Calu3 (cell line): ENCODE results near the gene GMNN. TPM values are rescaled to one million over a fixed set of nuclear protein-coding genes. Genes with fewer than 3 reads are reported as not detected.

Experiments
- BruUV-seq: library from RNA; stranded (reverse); fragments of 400-500 nt; replicated peaks from 2 replicates; lab custom pipeline; 2021; lab: Mats Ljungman, UMichigan
- CTCF ChIA-PET: fragments of 300-600 bp; sonication (Branson Sonifier 250); formaldehyde crosslinking; loops from one replicate; lab custom pipeline; 2022; ENCODE audit warnings: antibody characterized with exemption; lab: Charles Lee
- DNase-seq: peaks from one replicate; pipeline ENCODE4 v3.0.0; 2022
- H3K27ac Mint-ChIP-seq: one replicate; pipeline ENCODE4 v1.8.0; 2022; ENCODE audit warnings: mixed read lengths; ENCODE audit not compliant: unreplicated experiment
- H3K27me3 Mint-ChIP-seq: one replicate; pipeline ENCODE4 v1.8.0; 2022; ENCODE audit warnings: mixed read lengths; ENCODE audit not compliant: unreplicated experiment
- H3K36me3 Mint-ChIP-seq: one replicate; pipeline ENCODE4 v1.8.0; 2022; ENCODE audit warnings: mild to moderate bottlenecking, moderate library complexity, mixed read lengths; ENCODE audit not compliant: insufficient read depth, unreplicated experiment
- H3K4me1 Mint-ChIP-seq: one replicate; pipeline ENCODE4 v1.8.0; 2022; ENCODE audit warnings: mild to moderate bottlenecking, low read depth, mixed read lengths; ENCODE audit not compliant: unreplicated experiment
- H3K4me3 Mint-ChIP-seq: one replicate; pipeline ENCODE4 v1.8.0; 2022; ENCODE audit warnings: mild to moderate bottlenecking, low read depth, moderate library complexity, mixed read lengths; ENCODE audit not compliant: unreplicated experiment
- H3K9me3 Mint-ChIP-seq: one replicate; pipeline ENCODE4 v1.8.0; 2022; ENCODE audit warnings: low read depth, mixed read lengths; ENCODE audit not compliant: unreplicated experiment
- CTCF ChIP-seq: fragments of 200-600 bp; IDR thresholded peaks from one replicate; pipeline ENCODE4 v1.8.0; 2022; ENCODE audit warnings: antibody characterized with exemption; ENCODE audit not compliant: unreplicated experiment
- intact Hi-C: fragments of 100-400 bp; cut with micrococcal nuclease; formaldehyde crosslinking; loops from one replicate; pipeline ENCODE4 v1.10.0; 2022; ENCODE audit not compliant: unreplicated experiment
- total RNA-seq: library from RNA; stranded (reverse); gene quantifications from 2 replicates; pipeline ENCODE4 v1.2.3, GENCODE V29; 2022

Gene GMNN
- total RNA-seq, 1 experiment from 2014 or later, result 200 TPM

GRCh38 chr6:24779416-24780016, 4.8 kb downstream of the GMNN start:
- Mint-ChIP-seq H3K36me3 (peaks cover 97% of the 10 kb centered on the region), H3K27me3 (no peaks in the 10 kb centered on the region), H3K4me3 (peak overlapping the region; percentile 96), H3K27ac (peak overlapping the region; percentile 88), H3K4me1 (peaks cover 44% of the 10 kb centered on the region), H3K9me3 (no peaks in the 10 kb centered on the region)
- no TSS peak for BruUV-seq
- no peak for TF ChIP-seq CTCF
- intact Hi-C loops, result loop anchor here (1.0 to 10.0 kb wide), 3 partner anchors 47 to 345 kb away; no protein-coding TSS in a partner anchor
- peak; percentile 39 for DNase-seq
- CTCF ChIA-PET, result interaction anchor here (0.6 to 2.2 kb wide), 6 partner anchors 48 to 291 kb away, joined by 3 to 12 read pairs (median 4); no protein-coding TSS in a partner anchor

GRCh38 chr6:24780206-24780605, 5.5 kb downstream of the GMNN start:
- intact Hi-C loops, result no loop called here
- no peak for TF ChIP-seq CTCF
- H3K9me3 Mint-ChIP-seq, result no peaks in the 10 kb centered on the region
- no peaks in the 10 kb centered on the region for H3K27me3 Mint-ChIP-seq
- DNase-seq, result no peak
- CTCF ChIA-PET, result interaction anchor here (0.5 to 2.2 kb wide), 5 partner anchors 49 to 371 kb away, joined by 3 to 12 read pairs (median 5); no protein-coding TSS in a partner anchor
- peak overlapping the region; percentile 88 for H3K27ac Mint-ChIP-seq
- peak overlapping the region; percentile 96 for H3K4me3 Mint-ChIP-seq
- H3K4me1 Mint-ChIP-seq, result peaks cover 44% of the 10 kb centered on the region
- BruUV-seq, result no TSS peak
- peaks cover 95% of the 10 kb centered on the region for H3K36me3 Mint-ChIP-seq

- H3K4me1 Mint-ChIP-seq, result peaks cover 1% of the 10 kb centered on the region
- H3K4me3 Mint-ChIP-seq, result no peak overlapping the region
- TF ChIP-seq CTCF, result no peak
- H3K27ac Mint-ChIP-seq, result no peak overlapping the region
- intact Hi-C loops, result no loop called here
- H3K9me3 Mint-ChIP-seq, result no peaks in the 10 kb centered on the region
- no peaks in the 10 kb centered on the region for H3K27me3 Mint-ChIP-seq
- DNase-seq, result no peak
- H3K36me3 Mint-ChIP-seq, result peaks cover 53% of the 10 kb centered on the region
- no TSS peak for BruUV-seq
- CTCF ChIA-PET, result interaction anchor here (0.7 kb wide), 1 partner anchor 230 kb away, joined by 3 read pairs; no protein-coding TSS in a partner anchor
Observed at GRCh38 chr6:24788031-24788665, 13.4 kb downstream of the GMNN start.

GRCh38 chr6:24795106-24795505, 20.4 kb downstream of the GMNN start:
- CTCF ChIA-PET, result interaction anchor here (1.2 kb wide), 2 partner anchors 10 kb away, joined by 3 to 4 read pairs; no protein-coding TSS in a partner anchor
- no TSS peak for BruUV-seq
- Mint-ChIP-seq H3K9me3 (no peaks in the 10 kb centered on the region), H3K36me3 (no peaks in the 10 kb centered on the region), H3K27ac (no peak overlapping the region), H3K4me3 (no peak overlapping the region), H3K27me3 (no peaks in the 10 kb centered on the region), H3K4me1 (peaks cover 10% of the 10 kb centered on the region)
- intact Hi-C loops, result no loop called here
- TF ChIP-seq CTCF, result no peak
- no peak for DNase-seq
